Occipital lobe (tissue), 2 donors: ENCODE measurements around the gene SRD5A3. TPM values are rescaled to one million over a fixed set of nuclear protein-coding genes. Genes with fewer than 3 reads are reported as not detected.

Source experiments
- DNase-seq: peaks from one replicate; lab custom pipeline; 2025; lab: John Stamatoyannopoulos, UW
- total RNA-seq: library from RNA; depleted of rRNA; stranded (reverse); fragments of >200 nt; gene quantifications from one replicate; pipeline ENCODE4 v1.2.3, GENCODE V29; 2014

Gene SRD5A3
- total RNA-seq: 10.3 TPM

GRCh38 chr4:55345980-55346850 is at the start of gene SRD5A3:
Gene SRD5A3, plus strand, starts transcription at chr4:55346242. Its CDS starts 95 bp downstream, at chr4:55346337.
- DNase-seq: peak; percentile 83

- DNase-seq: no peak
Measured at GRCh38 chr4:55297346-55297745, 48.7 kb upstream of the SRD5A3 start.

- no peak for DNase-seq
Measured at GRCh38 chr4:55303760-55304165, 42.3 kb upstream of the SRD5A3 start.

- no peak for DNase-seq
Measured at GRCh38 chr4:55304303-55304702, 41.7 kb upstream of the SRD5A3 start.

GRCh38 chr4:55308071-55308470 is 38.0 kb upstream of the SRD5A3 start:
- no peak for DNase-seq

- DNase-seq: no peak
Measured at GRCh38 chr4:55311792-55312488, 34.1 kb upstream of the SRD5A3 start.

GRCh38 chr4:55312489-55313101 is 33.4 kb upstream of the SRD5A3 start:
- DNase-seq: no peak

GRCh38 chr4:55314141-55314820 is 31.8 kb upstream of the SRD5A3 start:
- no peak for DNase-seq

- no peak for DNase-seq
Measured at GRCh38 chr4:55318175-55319129, 27.6 kb upstream of the SRD5A3 start.

- peak; percentile 41 for DNase-seq
Measured at GRCh38 chr4:55321707-55322264, 24.3 kb upstream of the SRD5A3 start.

- DNase-seq: no peak
Measured at GRCh38 chr4:55323375-55323774, 22.7 kb upstream of the SRD5A3 start.

- no peak for DNase-seq
Measured at GRCh38 chr4:55326629-55327028, 19.4 kb upstream of the SRD5A3 start.

GRCh38 chr4:55329012-55329411 is 17.0 kb upstream of the SRD5A3 start:
- DNase-seq: no peak

GRCh38 chr4:55330241-55330640 is 15.8 kb upstream of the SRD5A3 start:
- DNase-seq: no peak

GRCh38 chr4:55336138-55337034 is 9.7 kb upstream of the SRD5A3 start:
- DNase-seq: no peak

- no peak for DNase-seq
Measured at GRCh38 chr4:55337944-55338343, 8.1 kb upstream of the SRD5A3 start.

- DNase-seq: no peak
Measured at GRCh38 chr4:55338486-55338885, 7.6 kb upstream of the SRD5A3 start.

- no peak for DNase-seq
Measured at GRCh38 chr4:55340266-55340665, 5.8 kb upstream of the SRD5A3 start.

GRCh38 chr4:55343887-55344286 is 2.2 kb upstream of the SRD5A3 start:
- no peak for DNase-seq
